Astrocyte (in vitro differentiated cells and primary cell): Measurements from ENCODE around the gene USP17L15.
"Not testable (repeated sequence)": the region's sequence is repeated elsewhere in the genome, so short reads cannot be mapped to it uniquely, and the experiment has no call there.

Experiments used
- CTCF ChIP-seq: IDR thresholded peaks from 2 replicates; pipeline ENCODE4 v1.5.1; 2011; ENCODE audit warnings: low read depth, mild to moderate bottlenecking, inconsistent platforms, low read length, moderate library complexity; ENCODE audit not compliant: insufficient read depth
- EZH2 ChIP-seq: IDR thresholded peaks from 2 replicates; pipeline ENCODE4 v1.6.1; 2012; ENCODE audit warnings: mild to moderate bottlenecking, low read length, inconsistent platforms; ENCODE audit not compliant: insufficient read depth

GRCh38 chr4:9243579-9243978, 9.4 kb downstream of the USP17L15 start, which contains the start of gene USP17L17:
- TF ChIP-seq CTCF, EZH2: not testable (repeated sequence)
